ENCODE measurements around the gene OR11G2. TPM values are rescaled to one million over a fixed set of nuclear protein-coding genes. Genes with fewer than 3 reads are reported as not detected.

OR11G2 gene
- total and polyA plus RNA-seq, 2 of the 8 experiments (the other 6 are each of a cell fraction or from before 2014, with no cell fraction given), result not detected

DNA sequence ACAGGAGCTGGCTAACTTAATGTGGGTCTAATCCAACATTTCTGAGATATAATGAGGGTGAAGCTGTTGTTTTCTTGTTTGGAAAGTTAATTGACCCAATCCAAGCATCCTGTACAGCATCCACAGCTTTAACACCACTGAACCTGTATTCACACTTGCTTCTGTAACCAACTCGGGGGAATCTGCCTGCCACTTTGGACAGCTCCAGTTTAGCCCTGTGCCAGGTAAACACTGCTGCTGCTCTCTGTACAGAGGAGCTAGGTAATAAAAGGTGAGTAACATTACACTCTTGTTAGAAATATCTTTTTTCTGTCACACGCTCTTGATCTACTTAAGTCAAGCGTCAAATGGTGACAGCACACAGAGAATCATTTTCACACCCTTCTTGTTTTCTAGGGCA is 700 bp downstream of the OR11G2 start:
- Histone ChIP-seq H3K36me3 (ENCODE audit: control insufficient read depth in 2 of 4, insufficient read depth in 4 of 4, low read length in 3 of 4) (no peaks in the 10 kb centered on the region), H4K91ac (replicated peaks; ENCODE audit: insufficient read length, low read length) (no peak overlapping the region), H3K23me2 (ENCODE audit: low read depth, low read length) (no peaks in the 10 kb centered on the region), H2BK20ac (ENCODE audit: low read length) (no peak overlapping the region), H3K27me3 (replicated peaks in 1 of 4; ENCODE audit: control insufficient read depth in 3 of 4, extremely low read depth in 1 of 4, insufficient read depth in 3 of 4, low read length in 3 of 4) (no peaks in the 10 kb centered on the region), H2BK15ac (ENCODE audit: low read length) (no peak overlapping the region), H3K4me1 (replicated peaks in 1 of 4; ENCODE audit: control insufficient read depth in 3 of 4, insufficient read depth in 4 of 4, low read length in 3 of 4) (no peaks in the 10 kb centered on the region), H3K18ac (ENCODE audit: extremely low read depth, low read length) (no peak overlapping the region), H3K4me2 (ENCODE audit: insufficient read depth in 1 of 2, low read depth in 2 of 2, low read length in 2 of 2) (no peak overlapping the region), H2AK5ac (ENCODE audit: low read depth, low read length) (no peak overlapping the region), H2BK5ac (ENCODE audit: low read depth, low read length) (no peak overlapping the region), H3K27ac (ENCODE audit: low read depth, low read length) (no peak overlapping the region), H3K4me3 (ENCODE audit: extremely low read depth in 1 of 4, insufficient read depth in 2 of 4, low read depth in 3 of 4, low read length in 4 of 4) (no peak overlapping the region), H3K9ac (replicated peaks in 1 of 4; ENCODE audit: extremely low read depth in 1 of 4, low read depth in 3 of 4, low read length in 3 of 4) (no peak overlapping the region), H3K23ac (ENCODE audit: insufficient read length) (no peak overlapping the region), H4K20me1 (replicated peaks in 1 of 2; ENCODE audit: control insufficient read depth in 1 of 2, insufficient read depth in 2 of 2, low read length in 2 of 2) (no peaks in the 10 kb centered on the region), H2BK120ac (replicated peaks; ENCODE audit: low read depth, low read length) (no peak overlapping the region), H3K56ac (replicated peaks; ENCODE audit: insufficient read length, low read depth, low read length) (no peak overlapping the region), H4K5ac (ENCODE audit: insufficient read length, low read depth, low read length) (no peak overlapping the region), H2BK12ac (ENCODE audit: low read depth, low read length) (no peak overlapping the region), H3K4ac (replicated peaks; ENCODE audit: insufficient read length, low read depth, low read length) (no peak overlapping the region), H3K79me1 (ENCODE audit: low read depth, low read length) (no peaks in the 10 kb centered on the region), H3K9me3 (ENCODE audit: insufficient read depth in 2 of 2, low read depth in 1 of 2, low read length in 1 of 2) (peaks cover 58 to 76% of the 10 kb centered on the region in 2 experiments), H3K79me2 (ENCODE audit: control insufficient read depth in 1 of 2, insufficient read depth in 2 of 2, low read length in 2 of 2) (no peaks in the 10 kb centered on the region), H2AFZ (ENCODE audit: low read length) (no peak overlapping the region), H3K14ac (ENCODE audit: insufficient read length) (no peak overlapping the region), H4K8ac (ENCODE audit: extremely low read depth, insufficient read depth, low read length) (no peak overlapping the region)
- ChIA-PET POLR2A (ENCODE audit: partially characterized antibody) (no interaction called here), CTCF (ENCODE audit: partially characterized antibody) (no interaction called here)
- WGBS, 2 experiments (ENCODE audit: extremely low coverage in 1 of 2, insufficient coverage in 1 of 2, insufficient read length in 1 of 2, insufficient replicate concordance in 2 of 2, low coverage in 1 of 2, low lambda C conversion rate in 2 of 2, missing lambda C conversion rate in 1 of 2), result 79% methylated on average over 3 of the region's 3 CpGs; no CpG with 5 or more reads in 1 of the 2 experiments
- FAIRE-seq (no peak), DNase-seq (ENCODE audit: low read depth in 1 of 2, low spot score in 2 of 2) (no peak)
- TF ChIP-seq JUND (IDR thresholded peaks at IDR 0.05; ENCODE audit: low read length) (no peak), CHD2 (IDR thresholded peaks at IDR 0.05; ENCODE audit: low read length) (no peak), JUN (IDR thresholded peaks at IDR 0.05; ENCODE audit: low read depth, low read length) (no peak), KDM4A (IDR thresholded peaks at IDR 0.05; ENCODE audit: low read depth, low read length, severe bottlenecking) (no peak), ASH2L (IDR thresholded peaks at IDR 0.05; ENCODE audit: low read length) (no peak), TAF7 (optimal IDR thresholded peaks at IDR 0.05; ENCODE audit: borderline replicate concordance, low read depth, low read length) (no peak)
- TF ChIP-seq, protein P1, sequence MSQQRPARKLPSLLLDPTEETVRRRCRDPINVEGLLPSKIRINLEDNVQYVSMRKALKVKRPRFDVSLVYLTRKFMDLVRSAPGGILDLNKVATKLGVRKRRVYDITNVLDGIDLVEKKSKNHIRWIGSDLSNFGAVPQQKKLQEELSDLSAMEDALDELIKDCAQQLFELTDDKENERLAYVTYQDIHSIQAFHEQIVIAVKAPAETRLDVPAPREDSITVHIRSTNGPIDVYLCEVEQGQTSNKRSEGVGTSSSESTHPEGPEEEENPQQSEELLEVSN (IDR thresholded peaks at IDR 0.05), result no peak
- TF ChIP-seq, protein P2, sequence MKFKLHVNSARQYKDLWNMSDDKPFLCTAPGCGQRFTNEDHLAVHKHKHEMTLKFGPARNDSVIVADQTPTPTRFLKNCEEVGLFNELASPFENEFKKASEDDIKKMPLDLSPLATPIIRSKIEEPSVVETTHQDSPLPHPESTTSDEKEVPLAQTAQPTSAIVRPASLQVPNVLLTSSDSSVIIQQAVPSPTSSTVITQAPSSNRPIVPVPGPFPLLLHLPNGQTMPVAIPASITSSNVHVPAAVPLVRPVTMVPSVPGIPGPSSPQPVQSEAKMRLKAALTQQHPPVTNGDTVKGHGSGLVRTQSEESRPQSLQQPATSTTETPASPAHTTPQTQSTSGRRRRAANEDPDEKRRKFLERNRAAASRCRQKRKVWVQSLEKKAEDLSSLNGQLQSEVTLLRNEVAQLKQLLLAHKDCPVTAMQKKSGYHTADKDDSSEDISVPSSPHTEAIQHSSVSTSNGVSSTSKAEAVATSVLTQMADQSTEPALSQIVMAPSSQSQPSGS (IDR thresholded peaks at IDR 0.05; ENCODE audit: low read length), result no peak
- TF ChIP-seq, protein P3, sequence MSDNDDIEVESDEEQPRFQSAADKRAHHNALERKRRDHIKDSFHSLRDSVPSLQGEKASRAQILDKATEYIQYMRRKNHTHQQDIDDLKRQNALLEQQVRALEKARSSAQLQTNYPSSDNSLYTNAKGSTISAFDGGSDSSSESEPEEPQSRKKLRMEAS (IDR thresholded peaks at IDR 0.05), result no peak
- TF ChIP-seq, protein P4, sequence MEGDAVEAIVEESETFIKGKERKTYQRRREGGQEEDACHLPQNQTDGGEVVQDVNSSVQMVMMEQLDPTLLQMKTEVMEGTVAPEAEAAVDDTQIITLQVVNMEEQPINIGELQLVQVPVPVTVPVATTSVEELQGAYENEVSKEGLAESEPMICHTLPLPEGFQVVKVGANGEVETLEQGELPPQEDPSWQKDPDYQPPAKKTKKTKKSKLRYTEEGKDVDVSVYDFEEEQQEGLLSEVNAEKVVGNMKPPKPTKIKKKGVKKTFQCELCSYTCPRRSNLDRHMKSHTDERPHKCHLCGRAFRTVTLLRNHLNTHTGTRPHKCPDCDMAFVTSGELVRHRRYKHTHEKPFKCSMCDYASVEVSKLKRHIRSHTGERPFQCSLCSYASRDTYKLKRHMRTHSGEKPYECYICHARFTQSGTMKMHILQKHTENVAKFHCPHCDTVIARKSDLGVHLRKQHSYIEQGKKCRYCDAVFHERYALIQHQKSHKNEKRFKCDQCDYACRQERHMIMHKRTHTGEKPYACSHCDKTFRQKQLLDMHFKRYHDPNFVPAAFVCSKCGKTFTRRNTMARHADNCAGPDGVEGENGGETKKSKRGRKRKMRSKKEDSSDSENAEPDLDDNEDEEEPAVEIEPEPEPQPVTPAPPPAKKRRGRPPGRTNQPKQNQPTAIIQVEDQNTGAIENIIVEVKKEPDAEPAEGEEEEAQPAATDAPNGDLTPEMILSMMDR (IDR thresholded peaks at IDR 0.05; ENCODE audit: control extremely low read depth in 1 of 3, insufficient read depth in 1 of 3, low read depth in 1 of 3, low read length in 3 of 3), result no peak
